IPS-11a (cell line): ENCODE results near the gene FER.
"Not testable (repeated sequence)": the region's sequence is repeated elsewhere in the genome, so short reads cannot be mapped to it uniquely, and the experiment has no call there.

Experiments
- H3K4me3 ChIP-seq: one replicate; pipeline ENCODE4 v1.5.1; 2013; ENCODE audit warnings: low read depth, low read length, control low read depth

FER gene

GRCh38 chr5:109168151-109168550 lies 420.5 kb downstream of the FER start:
- H3K4me3 ChIP-seq = no peak overlapping the region

- no peak overlapping the region for H3K4me3 ChIP-seq
Measured at GRCh38 chr5:109170629-109171350, 423.1 kb downstream of the FER start.

GRCh38 chr5:109171437-109172073 lies 423.9 kb downstream of the FER start:
- H3K4me3 ChIP-seq = not testable (repeated sequence)

- H3K4me3 ChIP-seq = no peak overlapping the region
Measured at GRCh38 chr5:109173036-109173794, 425.5 kb downstream of the FER start.

- no peak overlapping the region for H3K4me3 ChIP-seq
Measured at GRCh38 chr5:109177227-109177626, 429.5 kb downstream of the FER start.

GRCh38 chr5:109177782-109178181 lies 430.1 kb downstream of the FER start:
- no peak overlapping the region for H3K4me3 ChIP-seq

- H3K4me3 ChIP-seq = no peak overlapping the region
Measured at GRCh38 chr5:109180668-109181067, 433.0 kb downstream of the FER start.

GRCh38 chr5:109186759-109187158 lies 439.1 kb downstream of the FER start:
- no peak overlapping the region for H3K4me3 ChIP-seq

- no peak overlapping the region for H3K4me3 ChIP-seq
Measured at GRCh38 chr5:109191153-109191558, 443.5 kb downstream of the FER start.

- H3K4me3 ChIP-seq = no peak overlapping the region
Measured at GRCh38 chr5:109192027-109192426, 444.3 kb downstream of the FER start.

GRCh38 chr5:109192555-109193281 lies 445.0 kb downstream of the FER start:
- no peak overlapping the region for H3K4me3 ChIP-seq

- H3K4me3 ChIP-seq = no peak overlapping the region
Measured at GRCh38 chr5:109195667-109196066, 448.0 kb downstream of the FER start.

- H3K4me3 ChIP-seq = no peak overlapping the region
Measured at GRCh38 chr5:109196087-109196822, 448.6 kb downstream of the FER start.

GRCh38 chr5:109196823-109197160 lies 449.1 kb downstream of the FER start:
- no peak overlapping the region for H3K4me3 ChIP-seq

- H3K4me3 ChIP-seq = no peak overlapping the region
Measured at GRCh38 chr5:109199289-109199688, 451.6 kb downstream of the FER start.

- no peak overlapping the region for H3K4me3 ChIP-seq
Measured at GRCh38 chr5:109199799-109200620, 452.3 kb downstream of the FER start.

GRCh38 chr5:109215040-109215439 lies 467.3 kb downstream of the FER start:
- H3K4me3 ChIP-seq = no peak overlapping the region

- H3K4me3 ChIP-seq = no peak overlapping the region
Measured at GRCh38 chr5:109218818-109219217, 471.1 kb downstream of the FER start.

GRCh38 chr5:109223531-109223930 lies 475.8 kb downstream of the FER start:
- H3K4me3 ChIP-seq = no peak overlapping the region
